ENCODE measurements around the gene DFFB. TPM values are rescaled to one million over a fixed set of nuclear protein-coding genes. Genes with fewer than 3 reads are reported as not detected.

DFFB gene
- total RNA-seq, 3 donors from 2014 or later (not counting 1 experiment from before 2014, with no cell fraction given), result 18.3 to 27.8 (median 18.5) TPM

- no peak for TF ChIP-seq CTCF (IDR thresholded peaks at IDR 0.05)
- Histone ChIP-seq H3K4me1 (ENCODE audit: control insufficient read depth, insufficient read depth, low read length) (peaks cover 44% of the 10 kb centered on the region), H3K9me3 (ENCODE audit: control insufficient read depth, insufficient read depth, low read length) (peaks cover 8% of the 10 kb centered on the region), H3K4me3 (ENCODE audit: low read length) (no peak overlapping the region), H3K36me3 (ENCODE audit: control insufficient read depth, insufficient read depth, low read length) (no peaks in the 10 kb centered on the region), H3K27ac (ENCODE audit: low read length) (no peak overlapping the region), H3K27me3 (ENCODE audit: control insufficient read depth, insufficient read depth, low read length) (no peaks in the 10 kb centered on the region)
- Mint-ChIP-seq H3K27me3 (ENCODE audit: low read depth in 2 of 2) (peaks cover 0 to under 1% of the 10 kb centered on the region in 2 donors), H3K4me3 (peak overlapping the region; percentile 88), H3K9me3 (peaks cover 2 to 4% of the 10 kb centered on the region in 2 donors), H3K36me3 (no peaks in the 10 kb centered on the region), H3K27ac (peak overlapping the region; percentile 95 to 96), H3K4me1 (peaks cover 30 to 42% of the 10 kb centered on the region in 2 donors)
- DNase-seq (peak in 1 of 2 donors; percentile 63), ATAC-seq (no peak)
- WGBS (ENCODE audit: insufficient coverage), result 91% methylated on average over 15 of the region's 15 CpGs
- intact Hi-C loops (cut with micrococcal nuclease), result loop anchor here (5.0 kb wide), 1 partner anchor 130 kb away; the partner anchor contains the start of gene SMIM1
Measured at GRCh38 chr1:3902111-3902511, 44.8 kb downstream of the DFFB start.

- peaks cover 44% of the 10 kb centered on the region for H3K4me1 ChIP-seq (ENCODE audit: control insufficient read depth, insufficient read depth, low read length)
- H3K4me1 Mint-ChIP-seq, result peaks cover 26 to 42% of the 10 kb centered on the region in 2 donors
- H3K4me3 Mint-ChIP-seq, result peak overlapping the region; percentile 68
Measured at GRCh38 chr1:3902571-3903091, 45.4 kb downstream of the DFFB start.

GRCh38 chr1:3903141-3904005, 46.1 kb downstream of the DFFB start:
- peaks cover 44% of the 10 kb centered on the region for H3K4me1 ChIP-seq (ENCODE audit: control insufficient read depth, insufficient read depth, low read length)
- no peak overlapping the region for H3K4me3 ChIP-seq (ENCODE audit: low read length)
- peak overlapping the region; percentile 68 for H3K4me3 Mint-ChIP-seq
- H3K27ac Mint-ChIP-seq, result peak overlapping the region; percentile 95 to 96
- H3K27ac ChIP-seq (ENCODE audit: low read length), result peak overlapping the region; percentile 61
- no peak for ATAC-seq
- DNase-seq, result peak in 1 of 2 donors; percentile 65
- 67% methylated on average over 16 of the region's 16 CpGs for WGBS (ENCODE audit: insufficient coverage)
- no peaks in the 10 kb centered on the region for H3K9me3 ChIP-seq (ENCODE audit: control insufficient read depth, insufficient read depth, low read length)
- H3K36me3 ChIP-seq (ENCODE audit: control insufficient read depth, insufficient read depth, low read length), result no peaks in the 10 kb centered on the region
- TF ChIP-seq CTCF (IDR thresholded peaks at IDR 0.05), result no peak
- no peaks in the 10 kb centered on the region for H3K27me3 ChIP-seq (ENCODE audit: control insufficient read depth, insufficient read depth, low read length)
- peaks cover 0 to 6% of the 10 kb centered on the region in 2 donors for H3K27me3 Mint-ChIP-seq (ENCODE audit: low read depth in 2 of 2)
- peaks cover 23 to 40% of the 10 kb centered on the region in 2 donors for H3K4me1 Mint-ChIP-seq
- H3K36me3 Mint-ChIP-seq, result no peaks in the 10 kb centered on the region
- intact Hi-C loops (cut with micrococcal nuclease), result loop anchor here (5.0 kb wide), 1 partner anchor 131 kb away; the partner anchor contains the start of gene SMIM1
- peaks cover 0 to 1% of the 10 kb centered on the region in 2 donors for H3K9me3 Mint-ChIP-seq

More at GRCh38 chr1:3902571-3903091, 45.4 kb downstream of the DFFB start:
- H3K4me3 ChIP-seq (ENCODE audit: low read length), result no peak overlapping the region
- WGBS (ENCODE audit: insufficient coverage), result 84% methylated on average over 10 of the region's 10 CpGs
- peak overlapping the region; percentile 95 to 96 for H3K27ac Mint-ChIP-seq
- H3K27ac ChIP-seq (ENCODE audit: low read length), result peak overlapping the region; percentile 61
- H3K27me3 Mint-ChIP-seq (ENCODE audit: low read depth in 2 of 2), result peaks cover 0 to 3% of the 10 kb centered on the region in 2 donors
- peaks cover 0 to 2% of the 10 kb centered on the region in 2 donors for H3K9me3 Mint-ChIP-seq
- DNase-seq (peak in 1 of 2 donors; percentile 63), ATAC-seq (no peak)
- no peak for TF ChIP-seq CTCF (IDR thresholded peaks at IDR 0.05)
- intact Hi-C loops (cut with micrococcal nuclease), result loop anchor here (5.0 kb wide), 1 partner anchor 130 kb away; the partner anchor contains the start of gene SMIM1
- H3K9me3 ChIP-seq (ENCODE audit: control insufficient read depth, insufficient read depth, low read length), result peaks cover 7% of the 10 kb centered on the region
- H3K36me3 ChIP-seq (ENCODE audit: control insufficient read depth, insufficient read depth, low read length), result no peaks in the 10 kb centered on the region
- H3K36me3 Mint-ChIP-seq, result no peaks in the 10 kb centered on the region
- no peaks in the 10 kb centered on the region for H3K27me3 ChIP-seq (ENCODE audit: control insufficient read depth, insufficient read depth, low read length)

Measured in natural killer cell (primary cell).